MM.1S (cell line): ENCODE results near the gene TMEM30B.

ENCODE experiments used
- DNase-seq: peaks from one replicate; pipeline ENCODE4 v3.0.0-alpha.2; 2015
- H2AFZ ChIP-seq: fragments of 300-600 bp; sonication (generic); 2 replicates; pipeline ENCODE4 v1.6.0; 2016; ENCODE audit warnings: antibody characterized with exemption, low read length
- H3F3A ChIP-seq: fragments of 300-600 bp; sonication (generic); 2 replicates; pipeline ENCODE4 v1.6.1; 2016; ENCODE audit warnings: mild to moderate bottlenecking, antibody characterized with exemption, low read length, moderate library complexity, mixed read lengths; ENCODE audit not compliant: insufficient read depth
- H3K27ac ChIP-seq: fragments of 300-600 bp; sonication (generic); 2 replicates; pipeline ENCODE4 v1.5.1; 2016; ENCODE audit warnings: mild to moderate bottlenecking, low read length
- H3K27me3 ChIP-seq: fragments of 300-600 bp; sonication (generic); replicated peaks from 2 replicates; pipeline ENCODE4 v1.6.0; 2016; ENCODE audit warnings: low read length; ENCODE audit not compliant: insufficient read depth
- H3K36me3 ChIP-seq: fragments of 300-600 bp; sonication (generic); replicated peaks from 2 replicates; pipeline ENCODE4 v1.6.1; 2016; ENCODE audit warnings: mild to moderate bottlenecking, low read length, mixed read lengths; ENCODE audit not compliant: insufficient read depth
- H3K4me1 ChIP-seq: fragments of 300-600 bp; sonication (generic); 2 replicates; pipeline ENCODE4 v1.6.1; 2016; ENCODE audit warnings: low read length, mixed read lengths
- H3K4me2 ChIP-seq: fragments of 300-600 bp; sonication (generic); 2 replicates; pipeline ENCODE4 v1.6.0; 2016; ENCODE audit warnings: low read depth, low read length
- H3K4me3 ChIP-seq: fragments of 300-600 bp; sonication (generic); 2 replicates; pipeline ENCODE4 v1.5.1; 2016; ENCODE audit warnings: low read length, mixed read lengths
- H3K79me2 ChIP-seq: fragments of 300-600 bp; sonication (generic); 2 replicates; pipeline ENCODE4 v1.6.1; 2016; ENCODE audit warnings: mixed run types, low read length, mixed read lengths
- H3K9ac ChIP-seq: fragments of 300-600 bp; sonication (generic); 2 replicates; pipeline ENCODE4 v1.6.1; 2016; ENCODE audit warnings: low read length, mixed read lengths
- H3K9me2 ChIP-seq: fragments of 300-600 bp; sonication (generic); replicated peaks from 2 replicates; pipeline ENCODE4 v1.6.1; 2016; ENCODE audit warnings: mild to moderate bottlenecking, low read length, mixed read lengths; ENCODE audit not compliant: insufficient read depth
- H3K9me3 ChIP-seq: fragments of 300-600 bp; sonication (generic); replicated peaks from 2 replicates; pipeline ENCODE4 v1.6.1; 2016; ENCODE audit warnings: mild to moderate bottlenecking, low read length, mixed read lengths; ENCODE audit not compliant: insufficient read depth
- H4K20me1 ChIP-seq: fragments of 300-600 bp; sonication (generic); 2 replicates; pipeline ENCODE4 v1.6.1; 2016; ENCODE audit warnings: mild to moderate bottlenecking, low read length, moderate library complexity, mixed read lengths; ENCODE audit not compliant: insufficient read depth
- EZH2 ChIP-seq: fragments of 300-600 bp; sonication (generic); optimal IDR thresholded peaks from 2 replicates; pipeline ENCODE3; 2017; ENCODE audit warnings: low read depth, mild to moderate bottlenecking, antibody characterized with exemption, low read length, mixed read lengths
- EZH2phosphoT487 ChIP-seq: fragments of 300-600 bp; sonication (generic); IDR thresholded peaks from 2 replicates; pipeline ENCODE4 v1.6.1; 2018; ENCODE audit warnings: antibody characterized with exemption, low read length
- TF ChIP-seq, protein P1 (sequence below): fragments of 300-600 bp; sonication (generic); IDR thresholded peaks from 2 replicates; pipeline ENCODE4 v1.5.1; 2016; ENCODE audit warnings: antibody characterized with exemption, low read length, mixed read lengths

The TMEM30B gene

DNA sequence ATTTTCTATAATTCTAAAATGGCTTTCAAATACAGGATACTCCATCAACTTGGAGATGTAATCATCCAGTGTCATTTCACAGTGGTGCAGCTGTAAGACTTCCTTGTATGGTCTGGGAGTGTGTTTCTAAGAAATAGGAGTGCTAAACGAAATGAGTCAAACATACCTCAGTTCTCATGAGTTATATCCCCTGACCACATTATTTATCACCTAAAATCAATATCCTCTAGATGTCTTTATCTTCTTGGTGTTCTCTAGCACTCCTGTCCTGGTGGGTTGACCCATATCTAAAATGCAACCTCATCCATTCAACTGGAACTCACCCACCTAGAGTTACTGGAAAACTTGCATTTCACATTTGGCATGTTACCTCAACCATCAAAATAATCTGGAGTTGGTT, 33.2 kb downstream of the TMEM30B start:
- no peaks in the 10 kb centered on the region for H4K20me1 ChIP-seq
- no peaks in the 10 kb centered on the region for H3K4me1 ChIP-seq
- no peak overlapping the region for H3K4me3 ChIP-seq
- H3K27ac ChIP-seq = no peak overlapping the region
- no peak for DNase-seq
- H3K36me3 ChIP-seq = no peaks in the 10 kb centered on the region
- TF ChIP-seq EZH2 (no peak), EZH2phosphoT487 (no peak)
- TF ChIP-seq, protein P1, sequence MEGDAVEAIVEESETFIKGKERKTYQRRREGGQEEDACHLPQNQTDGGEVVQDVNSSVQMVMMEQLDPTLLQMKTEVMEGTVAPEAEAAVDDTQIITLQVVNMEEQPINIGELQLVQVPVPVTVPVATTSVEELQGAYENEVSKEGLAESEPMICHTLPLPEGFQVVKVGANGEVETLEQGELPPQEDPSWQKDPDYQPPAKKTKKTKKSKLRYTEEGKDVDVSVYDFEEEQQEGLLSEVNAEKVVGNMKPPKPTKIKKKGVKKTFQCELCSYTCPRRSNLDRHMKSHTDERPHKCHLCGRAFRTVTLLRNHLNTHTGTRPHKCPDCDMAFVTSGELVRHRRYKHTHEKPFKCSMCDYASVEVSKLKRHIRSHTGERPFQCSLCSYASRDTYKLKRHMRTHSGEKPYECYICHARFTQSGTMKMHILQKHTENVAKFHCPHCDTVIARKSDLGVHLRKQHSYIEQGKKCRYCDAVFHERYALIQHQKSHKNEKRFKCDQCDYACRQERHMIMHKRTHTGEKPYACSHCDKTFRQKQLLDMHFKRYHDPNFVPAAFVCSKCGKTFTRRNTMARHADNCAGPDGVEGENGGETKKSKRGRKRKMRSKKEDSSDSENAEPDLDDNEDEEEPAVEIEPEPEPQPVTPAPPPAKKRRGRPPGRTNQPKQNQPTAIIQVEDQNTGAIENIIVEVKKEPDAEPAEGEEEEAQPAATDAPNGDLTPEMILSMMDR = no peak
- H3K9ac ChIP-seq = no peak overlapping the region
- no peaks in the 10 kb centered on the region for H3K9me2 ChIP-seq
- no peaks in the 10 kb centered on the region for H3F3A ChIP-seq
- no peaks in the 10 kb centered on the region for H3K27me3 ChIP-seq
- H3K9me3 ChIP-seq = no peaks in the 10 kb centered on the region
- no peaks in the 10 kb centered on the region for H3K79me2 ChIP-seq
- H2AFZ ChIP-seq = no peak overlapping the region
- H3K4me2 ChIP-seq = no peak overlapping the region

- Histone ChIP-seq H3K9me2 (no peaks in the 10 kb centered on the region), H2AFZ (no peak overlapping the region)
- TF ChIP-seq EZH2phosphoT487 (no peak), EZH2 (no peak)
- TF ChIP-seq, protein P1 = no peak
These were observed 34.4 kb downstream of the TMEM30B start for GRCh38 chr14:61246721-61247120.

GRCh38 chr14:61244009-61244408, 37.1 kb downstream of the TMEM30B start:
- no peak for DNase-seq
- Histone ChIP-seq H3K9me3 (no peaks in the 10 kb centered on the region), H3F3A (no peaks in the 10 kb centered on the region), H3K4me1 (no peaks in the 10 kb centered on the region), H3K79me2 (no peaks in the 10 kb centered on the region), H3K27ac (no peak overlapping the region), H3K36me3 (no peaks in the 10 kb centered on the region), H3K27me3 (no peaks in the 10 kb centered on the region), H3K4me2 (no peak overlapping the region), H3K9me2 (no peaks in the 10 kb centered on the region), H3K9ac (no peak overlapping the region), H3K4me3 (no peak overlapping the region), H2AFZ (no peak overlapping the region), H4K20me1 (no peaks in the 10 kb centered on the region)
- TF ChIP-seq EZH2phosphoT487 (no peak), EZH2 (no peak)
- TF ChIP-seq, protein P1 = no peak

More at GRCh38 chr14:61246721-61247120, 34.4 kb downstream of the TMEM30B start:
- Histone ChIP-seq H3K4me3 (no peak overlapping the region), H3F3A (no peaks in the 10 kb centered on the region), H3K9ac (no peak overlapping the region), H3K9me3 (no peaks in the 10 kb centered on the region), H4K20me1 (no peaks in the 10 kb centered on the region), H3K27me3 (no peaks in the 10 kb centered on the region), H3K4me2 (no peak overlapping the region), H3K27ac (no peak overlapping the region), H3K36me3 (no peaks in the 10 kb centered on the region), H3K4me1 (no peaks in the 10 kb centered on the region), H3K79me2 (no peaks in the 10 kb centered on the region)
- DNase-seq = no peak
